ENCODE results near the gene TCF12.
"Not testable (repeated sequence)": the region's sequence is repeated elsewhere in the genome, so short reads cannot be mapped to it uniquely, and the experiment has no call there.

TCF12 gene

DNA sequence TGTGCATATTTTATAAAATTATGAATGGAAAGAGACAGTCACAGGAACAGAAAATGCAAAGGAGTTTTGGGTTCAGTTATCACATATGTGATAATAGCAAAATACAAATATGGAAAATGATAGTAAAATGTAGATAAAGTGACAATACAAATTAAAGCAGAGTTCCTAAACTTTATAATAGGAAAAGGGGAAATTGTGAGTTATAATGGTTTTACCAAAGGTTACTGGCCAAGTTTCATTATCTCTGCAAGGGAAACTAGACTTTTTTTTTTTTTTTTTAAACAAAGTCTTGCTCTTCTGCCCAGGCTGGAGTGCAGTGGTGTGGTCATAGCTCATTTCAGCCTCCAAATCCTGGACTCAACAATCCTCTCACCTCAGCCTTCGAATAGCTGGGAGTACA, 229.2 kb downstream of the TCF12 start:
- DNase-seq = no peak

GRCh38 chr15:57148262-57148661, 229.8 kb downstream of the TCF12 start:
- no peak for DNase-seq

GRCh38 chr15:57149196-57149595, 230.8 kb downstream of the TCF12 start:
- DNase-seq = no peak

DNA sequence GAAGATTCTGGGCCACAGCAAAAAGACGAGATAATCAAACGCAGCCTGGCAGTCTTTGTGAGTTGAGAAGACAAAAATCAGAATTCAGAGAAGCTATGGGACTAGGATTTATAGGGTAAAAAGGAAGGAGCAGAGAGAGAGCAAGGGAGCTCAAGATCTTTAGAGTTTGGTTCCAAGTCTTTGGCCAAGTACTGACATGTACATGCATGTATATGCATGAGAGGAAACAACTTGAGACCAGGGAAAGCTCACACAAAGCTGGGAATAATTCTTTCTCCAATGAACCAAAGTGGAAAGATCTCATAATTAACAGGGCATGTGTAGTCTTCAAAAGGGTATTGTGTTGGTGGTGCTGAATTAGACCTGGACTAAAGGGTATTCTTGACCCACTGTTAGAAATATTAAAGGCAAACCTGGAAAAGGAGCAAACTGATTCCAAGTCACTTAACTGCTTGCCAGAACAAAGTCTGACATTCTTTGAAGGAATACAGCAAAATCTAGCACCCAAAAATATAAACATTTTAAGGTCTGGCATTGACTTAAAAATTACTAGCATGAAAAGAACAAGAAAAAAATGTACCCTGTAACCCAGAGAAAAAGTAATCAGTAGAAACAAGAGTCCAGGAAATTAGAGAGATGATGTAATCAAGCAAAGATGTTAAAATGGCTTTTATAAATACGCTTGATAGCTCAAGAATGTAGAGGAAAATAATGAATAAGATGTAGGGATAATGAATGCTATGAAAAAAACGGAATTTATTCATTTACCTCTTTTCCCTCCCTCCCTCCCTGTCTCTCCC, 231.8 kb downstream of the TCF12 start:
- DNase-seq = no peak

DNA sequence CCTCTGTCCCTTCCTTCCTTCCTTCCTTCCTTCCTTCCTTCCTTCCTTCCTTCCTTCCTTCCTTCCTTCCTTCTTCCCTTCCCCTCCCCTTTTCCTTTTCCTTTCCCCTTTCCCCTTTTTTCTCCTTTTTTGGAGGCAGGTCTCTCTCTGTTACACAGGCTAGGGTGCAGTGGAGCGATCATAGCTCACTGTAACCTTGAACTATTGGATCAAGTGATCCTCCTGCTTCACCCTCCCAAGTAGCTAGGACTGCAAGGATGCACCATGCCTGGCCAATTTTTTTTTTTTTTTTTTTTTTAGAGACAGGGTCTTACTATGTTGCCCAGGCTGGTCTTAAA, 232.4 kb downstream of the TCF12 start:
- DNase-seq = not testable (repeated sequence)

- DNase-seq = no peak
These were observed 233.7 kb downstream of the TCF12 start for GRCh38 chr15:57152133-57152532.

DNA sequence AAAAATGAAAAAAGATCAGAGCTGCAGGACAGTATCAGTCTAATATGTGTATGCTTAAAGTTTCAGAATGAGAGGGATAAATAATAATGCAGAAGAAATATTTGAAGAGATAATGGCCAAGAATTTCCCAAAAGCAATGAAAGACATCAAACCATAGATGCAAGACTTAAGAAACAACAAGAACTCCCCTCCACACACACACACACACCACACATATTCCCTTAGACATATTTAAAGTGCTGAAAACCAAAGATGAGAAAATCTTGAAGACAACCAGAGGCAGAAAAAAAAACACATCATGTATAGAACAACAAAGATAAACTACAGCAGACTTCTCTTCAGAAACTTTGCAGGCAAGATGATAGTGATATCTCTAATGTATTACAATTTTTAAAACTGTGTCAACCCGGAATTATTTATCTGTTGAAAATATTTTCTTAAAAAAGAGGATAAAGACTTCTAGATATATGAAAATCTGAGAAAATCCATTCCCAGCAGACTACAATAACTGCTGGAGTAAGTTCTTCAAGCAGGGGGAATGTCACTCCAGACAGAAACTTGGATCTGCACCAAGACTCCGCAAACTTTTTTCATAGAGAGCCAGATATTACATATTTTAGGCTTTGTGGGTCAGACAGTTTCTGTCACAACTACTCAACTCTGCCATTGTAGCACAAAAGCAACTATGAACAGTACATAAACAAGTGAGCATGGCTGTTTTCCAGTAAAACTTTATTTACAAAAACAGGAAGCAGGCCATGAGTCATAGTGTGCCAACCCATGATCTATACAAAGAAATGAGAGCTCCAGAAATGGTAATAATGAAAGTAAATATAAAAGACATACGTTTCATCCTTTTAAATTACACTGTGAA, 234.5 kb downstream of the TCF12 start:
- no peak for DNase-seq

GRCh38 chr15:57156210-57156884, 237.9 kb downstream of the TCF12 start:
- no peak for DNase-seq

GRCh38 chr15:57158589-57158988, 240.1 kb downstream of the TCF12 start:
- DNase-seq = peak; percentile 15

DNA sequence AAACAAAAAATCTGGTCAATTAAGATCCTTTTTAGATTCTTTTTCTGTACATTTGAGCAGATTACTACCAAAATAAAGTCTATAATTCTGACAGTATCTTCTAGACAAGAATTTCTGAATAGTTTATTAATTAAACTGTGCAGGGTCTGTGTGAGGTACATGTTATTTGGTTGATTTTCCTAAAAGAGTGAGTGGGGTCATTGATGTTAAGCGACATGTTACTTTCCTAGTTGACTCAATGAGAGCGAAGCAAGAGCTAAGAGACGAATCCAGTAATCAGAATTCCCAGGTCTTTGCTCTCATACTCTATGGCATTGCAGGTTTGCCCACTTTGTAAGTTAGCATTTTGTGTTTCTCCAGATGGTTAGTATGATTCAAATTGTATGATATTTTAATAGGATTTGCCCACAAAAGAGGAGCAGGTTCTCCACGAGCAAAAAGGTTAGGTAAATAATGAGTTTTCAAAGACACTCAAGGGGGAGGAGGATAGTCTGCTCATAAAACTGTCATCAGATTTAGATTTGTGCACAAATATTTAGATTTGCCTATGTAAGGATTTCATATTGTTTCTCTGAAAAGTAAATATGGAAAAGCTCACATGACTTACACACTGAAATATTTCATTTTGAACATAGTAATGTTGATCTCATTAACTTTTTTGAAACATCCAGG, 240.7 kb downstream of the TCF12 start:
- DNase-seq = peak; percentile 1

- no peak for DNase-seq
These were observed 241.3 kb downstream of the TCF12 start for GRCh38 chr15:57159767-57160166.

GRCh38 chr15:57160823-57161560, 242.5 kb downstream of the TCF12 start:
- DNase-seq = no peak

GRCh38 chr15:57164251-57164650, 245.8 kb downstream of the TCF12 start:
- not testable (repeated sequence) for DNase-seq

- no peak for DNase-seq
These were observed 247.5 kb downstream of the TCF12 start for GRCh38 chr15:57165992-57166391.

- DNase-seq = no peak
These were observed 249.5 kb downstream of the TCF12 start for GRCh38 chr15:57167821-57168395.

GRCh38 chr15:57169643-57170042, 251.2 kb downstream of the TCF12 start:
- no peak for DNase-seq

DNA sequence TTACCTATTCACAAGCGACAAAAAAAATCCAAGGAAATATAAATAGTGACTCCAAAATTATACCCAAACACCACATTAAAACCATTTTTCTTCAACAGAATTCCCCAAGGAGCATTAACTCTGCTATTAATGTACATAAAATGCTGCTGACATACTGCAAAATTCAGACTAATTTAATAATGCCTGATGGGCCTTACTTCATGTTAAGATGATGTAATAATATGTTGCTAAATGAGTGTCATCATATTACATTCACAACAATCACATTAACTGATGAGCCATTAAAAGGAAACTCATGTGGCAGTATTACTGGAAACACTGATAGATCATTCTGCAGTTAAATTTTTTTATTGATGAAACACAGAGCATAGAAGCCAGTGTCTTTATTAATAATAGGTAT, 253.0 kb downstream of the TCF12 start:
- no peak for DNase-seq

GRCh38 chr15:57172925-57173324, 254.5 kb downstream of the TCF12 start:
- no peak for DNase-seq

DNA sequence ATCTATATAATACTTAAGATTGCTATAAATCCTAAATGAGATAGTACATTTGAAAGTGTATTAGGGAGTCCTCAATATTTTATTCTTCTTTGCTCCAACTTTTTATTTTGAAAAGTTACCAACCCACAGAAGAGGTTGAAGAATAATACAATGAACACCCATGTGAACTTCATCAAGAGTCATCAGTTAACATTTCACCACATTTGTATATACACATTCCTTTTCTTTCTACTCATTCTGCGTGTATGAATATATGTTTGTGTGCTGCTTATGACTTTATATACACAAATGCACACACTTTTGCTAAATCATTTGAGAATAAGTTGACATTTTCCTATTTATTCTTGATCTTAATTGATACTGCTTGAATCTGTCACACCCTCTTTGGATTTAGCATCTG, 264.6 kb downstream of the TCF12 start:
- no peak for DNase-seq

DNA sequence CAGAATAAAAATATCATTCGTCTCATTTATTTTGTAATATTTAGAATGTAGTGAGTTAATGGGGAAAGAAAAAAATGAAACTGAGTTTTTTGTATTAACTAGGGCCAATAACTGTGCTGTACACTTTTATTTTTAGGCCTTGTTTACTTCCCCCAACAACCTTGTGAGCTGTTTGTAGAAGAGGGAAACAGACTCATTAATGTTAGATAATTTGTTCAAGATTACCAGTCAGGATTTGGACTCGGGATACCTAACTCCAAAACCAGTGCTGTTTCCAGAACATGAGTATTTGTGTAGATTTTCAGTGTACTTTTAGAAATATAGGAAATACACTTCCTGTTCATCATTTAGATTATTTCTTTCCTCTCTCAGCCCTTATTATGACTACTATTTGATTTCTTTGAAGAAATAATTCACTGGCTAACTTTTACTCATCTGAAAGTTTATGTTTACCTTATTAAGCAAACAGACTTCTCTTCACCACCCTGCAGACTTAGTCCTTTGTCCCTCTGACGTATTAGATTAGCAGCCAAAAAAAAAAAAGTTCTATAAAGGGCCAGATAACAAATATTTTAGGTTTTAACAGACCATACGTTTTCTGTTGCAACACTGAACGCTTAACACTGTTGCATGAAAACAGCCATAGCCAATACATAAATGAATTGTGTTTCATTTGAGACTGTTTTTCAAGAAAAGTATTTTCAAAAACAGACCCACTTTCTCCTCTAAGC, 265.3 kb downstream of the TCF12 start:
- no peak for DNase-seq

DNA sequence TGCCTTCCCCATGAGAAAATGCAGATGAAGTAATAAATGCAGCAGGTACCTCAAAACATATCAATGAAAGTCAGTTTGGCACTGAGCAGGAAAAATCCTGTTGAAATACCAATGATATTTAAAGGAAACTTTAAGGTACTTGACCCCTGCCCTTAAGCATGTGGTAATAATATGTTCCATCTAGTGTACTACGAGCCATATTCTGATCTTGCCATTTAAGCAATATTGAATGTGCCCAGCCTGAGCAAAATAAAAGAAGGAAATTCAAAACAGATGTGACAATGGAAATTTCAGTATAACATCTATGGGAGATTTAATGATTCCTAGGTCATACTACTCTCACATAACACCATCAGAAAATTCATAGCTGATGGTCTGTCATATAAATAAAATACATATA, 266.1 kb downstream of the TCF12 start:
- no peak for DNase-seq

All from DMS153 (cell line).